Measurements from ENCODE around the gene PDS5B. TPM values are rescaled to one million over a fixed set of nuclear protein-coding genes. Genes with fewer than 3 reads are reported as not detected.

PDS5B gene
- total and polyA plus RNA-seq, 9 of the 15 experiments (the other 6 are each of a cell fraction or from before 2014, with no cell fraction given), result 6.2 to 23.7 (median 13.1) TPM

DNA sequence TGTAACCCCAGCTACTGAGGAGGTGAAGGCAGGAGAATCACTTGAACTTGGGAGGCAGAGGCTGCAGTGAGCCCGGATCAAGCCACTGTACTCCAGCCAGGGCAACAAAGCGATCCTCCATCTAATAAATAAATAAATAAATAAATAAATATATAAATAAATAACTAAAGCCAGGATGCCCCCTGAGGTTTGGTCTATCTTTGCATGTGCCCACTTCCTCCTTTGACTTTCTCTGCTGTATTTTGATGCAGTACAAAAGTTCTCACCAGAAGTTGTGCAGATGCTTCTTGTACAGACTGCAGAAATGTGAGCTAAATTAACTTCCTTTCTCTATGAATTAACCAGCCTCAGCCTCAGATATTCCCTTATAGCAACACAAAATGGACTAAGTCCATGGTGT, 41.2 kb upstream of the PDS5B start:
- Histone ChIP-seq H3K9me3 (replicated peaks; ENCODE audit: control insufficient read depth, insufficient read depth, low read depth, low read length) (no peaks in the 10 kb centered on the region), H4K20me1 (replicated peaks; ENCODE audit: control insufficient read depth, insufficient read depth, low read length) (no peaks in the 10 kb centered on the region), H3K9me1 (ENCODE audit: control insufficient read depth, insufficient read depth, low read length) (no peaks in the 10 kb centered on the region), H3K79me2 (ENCODE audit: control insufficient read depth, insufficient read depth, low read length) (no peaks in the 10 kb centered on the region), H3K36me3 (ENCODE audit: control insufficient read depth, insufficient read depth, low read length) (no peaks in the 10 kb centered on the region), H3K4me2 (ENCODE audit: insufficient read depth, low read length) (no peak overlapping the region), H3K9ac (ENCODE audit: insufficient read depth in 1 of 2, low read depth in 2 of 2, low read length in 2 of 2) (no peak overlapping the region), H3K4me3 (no peak overlapping the region), H3K4me1 (replicated peaks in 1 of 2; ENCODE audit: control insufficient read depth in 2 of 2, insufficient read depth in 2 of 2, low read length in 2 of 2) (no peaks in the 10 kb centered on the region), H3K27ac (ENCODE audit: extremely low read depth, low read depth, low read length) (no peak overlapping the region), H3K27me3 (ENCODE audit: control insufficient read depth in 2 of 2, insufficient read depth in 2 of 2, low read length in 2 of 2) (no peaks in the 10 kb centered on the region), H2AFZ (ENCODE audit: low read depth, low read length) (no peak overlapping the region)
- no TSS peak for BruUV-seq (replicated peaks)
- FAIRE-seq, result no peak
- intact Hi-C loops (cut with micrococcal nuclease) (no loop called here), in situ Hi-C loops (cut with MboI) (no loop called here)
- ATAC-seq, result no peak
- ChIA-PET CTCF (ENCODE audit: low intra/inter-chr PET ratio) (no interaction called here), POLR2A (interaction anchor here (0.6 kb wide), 1 partner anchor 12 kb away, joined by 3 read pairs; no protein-coding TSS in a partner anchor)
- 5% methylated on average over 2 of the region's 2 CpGs for WGBS (ENCODE audit: insufficient coverage, low coverage, missing lambda C conversion rate)
- no peak for DNase-seq (ENCODE audit: extremely low read depth in 1 of 4, low spot score in 3 of 4)
- TF ChIP-seq CAMTA2 (CRISPR knock-in tag; conservative IDR thresholded peaks at IDR 0.05) (no peak), GATA2 (CRISPR knock-in tag; IDR thresholded peaks at IDR 0.05) (no peak), NR4A1 (CRISPR knock-in tag; IDR thresholded peaks at IDR 0.05) (no peak), NR4A1 (tag; IDR thresholded peaks at IDR 0.05) (no peak), CREB1 (IDR thresholded peaks at IDR 0.05) (no peak), CREB1 (CRISPR knock-in tag; IDR thresholded peaks at IDR 0.05) (no peak), ZNF124 (CRISPR knock-in tag; IDR thresholded peaks at IDR 0.05) (no peak), ZC3H4 (CRISPR knock-in tag; IDR thresholded peaks at IDR 0.05; ENCODE audit: borderline replicate concordance) (no peak)
- TF ChIP-seq, protein P1, sequence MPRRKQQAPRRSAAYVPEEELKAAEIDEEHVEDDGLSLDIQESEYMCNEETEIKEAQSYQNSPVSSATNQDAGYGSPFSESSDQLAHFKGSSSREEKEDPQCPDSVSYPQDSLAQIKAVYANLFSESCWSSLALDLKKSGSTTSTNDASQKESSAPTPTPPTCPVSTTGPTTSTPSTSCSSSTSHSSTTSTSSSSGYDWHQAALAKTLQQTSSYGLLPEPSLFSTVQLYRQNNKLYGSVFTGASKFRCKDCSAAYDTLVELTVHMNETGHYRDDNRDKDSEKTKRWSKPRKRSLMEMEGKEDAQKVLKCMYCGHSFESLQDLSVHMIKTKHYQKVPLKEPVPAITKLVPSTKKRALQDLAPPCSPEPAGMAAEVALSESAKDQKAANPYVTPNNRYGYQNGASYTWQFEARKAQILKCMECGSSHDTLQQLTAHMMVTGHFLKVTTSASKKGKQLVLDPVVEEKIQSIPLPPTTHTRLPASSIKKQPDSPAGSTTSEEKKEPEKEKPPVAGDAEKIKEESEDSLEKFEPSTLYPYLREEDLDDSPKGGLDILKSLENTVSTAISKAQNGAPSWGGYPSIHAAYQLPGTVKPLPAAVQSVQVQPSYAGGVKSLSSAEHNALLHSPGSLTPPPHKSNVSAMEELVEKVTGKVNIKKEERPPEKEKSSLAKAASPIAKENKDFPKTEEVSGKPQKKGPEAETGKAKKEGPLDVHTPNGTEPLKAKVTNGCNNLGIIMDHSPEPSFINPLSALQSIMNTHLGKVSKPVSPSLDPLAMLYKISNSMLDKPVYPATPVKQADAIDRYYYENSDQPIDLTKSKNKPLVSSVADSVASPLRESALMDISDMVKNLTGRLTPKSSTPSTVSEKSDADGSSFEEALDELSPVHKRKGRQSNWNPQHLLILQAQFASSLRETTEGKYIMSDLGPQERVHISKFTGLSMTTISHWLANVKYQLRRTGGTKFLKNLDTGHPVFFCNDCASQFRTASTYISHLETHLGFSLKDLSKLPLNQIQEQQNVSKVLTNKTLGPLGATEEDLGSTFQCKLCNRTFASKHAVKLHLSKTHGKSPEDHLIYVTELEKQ (CRISPR knock-in tag; IDR thresholded peaks at IDR 0.05), result no peak
- TF ChIP-seq, protein P2, sequence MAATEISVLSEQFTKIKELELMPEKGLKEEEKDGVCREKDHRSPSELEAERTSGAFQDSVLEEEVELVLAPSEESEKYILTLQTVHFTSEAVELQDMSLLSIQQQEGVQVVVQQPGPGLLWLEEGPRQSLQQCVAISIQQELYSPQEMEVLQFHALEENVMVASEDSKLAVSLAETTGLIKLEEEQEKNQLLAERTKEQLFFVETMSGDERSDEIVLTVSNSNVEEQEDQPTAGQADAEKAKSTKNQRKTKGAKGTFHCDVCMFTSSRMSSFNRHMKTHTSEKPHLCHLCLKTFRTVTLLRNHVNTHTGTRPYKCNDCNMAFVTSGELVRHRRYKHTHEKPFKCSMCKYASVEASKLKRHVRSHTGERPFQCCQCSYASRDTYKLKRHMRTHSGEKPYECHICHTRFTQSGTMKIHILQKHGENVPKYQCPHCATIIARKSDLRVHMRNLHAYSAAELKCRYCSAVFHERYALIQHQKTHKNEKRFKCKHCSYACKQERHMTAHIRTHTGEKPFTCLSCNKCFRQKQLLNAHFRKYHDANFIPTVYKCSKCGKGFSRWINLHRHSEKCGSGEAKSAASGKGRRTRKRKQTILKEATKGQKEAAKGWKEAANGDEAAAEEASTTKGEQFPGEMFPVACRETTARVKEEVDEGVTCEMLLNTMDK (IDR thresholded peaks at IDR 0.05; ENCODE audit: borderline replicate concordance, insufficient read depth, low read depth, low read length, poor library complexity, severe bottlenecking), result no peak
- TF ChIP-seq, protein P3, sequence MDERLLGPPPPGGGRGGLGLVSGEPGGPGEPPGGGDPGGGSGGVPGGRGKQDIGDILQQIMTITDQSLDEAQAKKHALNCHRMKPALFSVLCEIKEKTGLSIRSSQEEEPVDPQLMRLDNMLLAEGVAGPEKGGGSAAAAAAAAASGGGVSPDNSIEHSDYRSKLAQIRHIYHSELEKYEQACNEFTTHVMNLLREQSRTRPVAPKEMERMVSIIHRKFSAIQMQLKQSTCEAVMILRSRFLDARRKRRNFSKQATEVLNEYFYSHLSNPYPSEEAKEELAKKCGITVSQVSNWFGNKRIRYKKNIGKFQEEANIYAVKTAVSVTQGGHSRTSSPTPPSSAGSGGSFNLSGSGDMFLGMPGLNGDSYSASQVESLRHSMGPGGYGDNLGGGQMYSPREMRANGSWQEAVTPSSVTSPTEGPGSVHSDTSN (CRISPR knock-in tag; IDR thresholded peaks at IDR 0.05; ENCODE audit: low read depth), result no peak
- TF ChIP-seq, protein P3 (tag; conservative IDR thresholded peaks at IDR 0.05; ENCODE audit: low read depth), result no peak
- TF ChIP-seq, protein P4, sequence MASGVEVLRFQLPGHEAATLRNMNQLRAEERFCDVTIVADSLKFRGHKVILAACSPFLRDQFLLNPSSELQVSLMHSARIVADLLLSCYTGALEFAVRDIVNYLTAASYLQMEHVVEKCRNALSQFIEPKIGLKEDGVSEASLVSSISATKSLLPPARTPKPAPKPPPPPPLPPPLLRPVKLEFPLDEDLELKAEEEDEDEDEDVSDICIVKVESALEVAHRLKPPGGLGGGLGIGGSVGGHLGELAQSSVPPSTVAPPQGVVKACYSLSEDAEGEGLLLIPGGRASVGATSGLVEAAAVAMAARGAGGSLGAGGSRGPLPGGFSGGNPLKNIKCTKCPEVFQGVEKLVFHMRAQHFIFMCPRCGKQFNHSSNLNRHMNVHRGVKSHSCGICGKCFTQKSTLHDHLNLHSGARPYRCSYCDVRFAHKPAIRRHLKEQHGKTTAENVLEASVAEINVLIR (CRISPR knock-in tag; IDR thresholded peaks at IDR 0.05), result no peak
